GM12865 (cell line): Measurements from ENCODE around the gene CCL26.

Experiments used
- DNase-seq: peaks from one replicate; pipeline ENCODE4 v3.0.0; 2010; ENCODE audit warnings: low read depth
- H3K4me3 ChIP-seq: 2 replicates; pipeline ENCODE4 v1.5.1; 2011; ENCODE audit warnings: mild to moderate bottlenecking, low read depth, low read length, control low read depth
- CTCF ChIP-seq: IDR thresholded peaks from 2 replicates; pipeline ENCODE4 v1.5.1; 2011; ENCODE audit warnings: low read length, control low read depth, low read depth, inconsistent platforms; ENCODE audit not compliant: insufficient read depth; ENCODE audit errors: missing control alignments

CCL26 gene

GRCh38 chr7:75743455-75743859 lies 28.6 kb downstream of the CCL26 start:
- no peak for DNase-seq
- no peak overlapping the region for H3K4me3 ChIP-seq
- TF ChIP-seq CTCF, result no peak

- H3K4me3 ChIP-seq, result no peak overlapping the region
- peak; percentile 81 for DNase-seq
- TF ChIP-seq CTCF, result no peak
These were observed 31.0 kb downstream of the CCL26 start for GRCh38 chr7:75740846-75741497.

- DNase-seq, result peak; percentile 85
- peak overlapping the region; percentile 82 for H3K4me3 ChIP-seq
- no peak for TF ChIP-seq CTCF
These were observed 32.0 kb downstream of the CCL26 start for GRCh38 chr7:75739796-75740672.

GRCh38 chr7:75738975-75739795 lies 32.8 kb downstream of the CCL26 start:
- TF ChIP-seq CTCF, result no peak
- DNase-seq, result peak; percentile 100
- peak overlapping the region; percentile 85 for H3K4me3 ChIP-seq

GRCh38 chr7:75738604-75738974 lies 33.4 kb downstream of the CCL26 start, which contains the start of gene HIP1:
Gene HIP1 (minus strand): TSS chr7:75738941. CDS start chr7:75738920, 21 bp downstream.
- peak within 1 kb of the TSS; percentile 85 for H3K4me3 ChIP-seq
- no peak for DNase-seq
- no peak for TF ChIP-seq CTCF

GRCh38 chr7:75737856-75738603 lies 34.0 kb downstream of the CCL26 start:
- peak; percentile 18 for DNase-seq
- H3K4me3 ChIP-seq, result peak overlapping the region; percentile 85
- TF ChIP-seq CTCF, result no peak
